GM21786 (cell line): Measurements from ENCODE around the gene CCDC97.
"Not testable (repeated sequence)": the region's sequence is repeated elsewhere in the genome, so short reads cannot be mapped to it uniquely, and the experiment has no call there.

Experiments used
- ATAC-seq: cut with Tn5 transposase; IDR thresholded peaks from one replicate; pipeline ENCODE4 v1.9.1; 2021; ENCODE audit not compliant: unreplicated experiment

The CCDC97 gene

GRCh38 chr19:41357746-41358145 is 47.8 kb downstream of the CCDC97 start:
- no peak for ATAC-seq

- no peak for ATAC-seq
These were observed 49.8 kb downstream of the CCDC97 start for GRCh38 chr19:41359741-41360140.

- no peak for ATAC-seq
These were observed 52.3 kb downstream of the CCDC97 start for GRCh38 chr19:41362143-41362847.

- ATAC-seq = no peak
These were observed 53.4 kb downstream of the CCDC97 start for GRCh38 chr19:41363371-41363752.

- ATAC-seq = peak; percentile 78
These were observed 54.0 kb downstream of the CCDC97 start, which contains the start of gene B9D2 for GRCh38 chr19:41363753-41364523. TSS of gene B9D2 (minus strand) at chr19:41364149. CDS start at chr19:41363519, 630 bp downstream.

GRCh38 chr19:41364524-41365391 is 54.8 kb downstream of the CCDC97 start:
- ATAC-seq = no peak

- no peak for ATAC-seq
These were observed 56.1 kb downstream of the CCDC97 start for GRCh38 chr19:41366089-41366488.

- peak; percentile 42 for ATAC-seq
These were observed 57.9 kb downstream of the CCDC97 start for GRCh38 chr19:41367848-41368301.

- no peak for ATAC-seq
These were observed 59.8 kb downstream of the CCDC97 start for GRCh38 chr19:41369769-41370168.

- ATAC-seq = not testable (repeated sequence)
These were observed 61.1 kb downstream of the CCDC97 start for GRCh38 chr19:41371119-41371518.

GRCh38 chr19:41371541-41371940 is 61.6 kb downstream of the CCDC97 start:
- ATAC-seq = no peak

GRCh38 chr19:41372501-41372900 is 62.5 kb downstream of the CCDC97 start:
- no peak for ATAC-seq

GRCh38 chr19:41373993-41374392 is 64.0 kb downstream of the CCDC97 start:
- no peak for ATAC-seq
